GM23338 (cell line): Measurements from ENCODE around the gene LAMC2. TPM values are rescaled to one million over a fixed set of nuclear protein-coding genes. Genes with fewer than 3 reads are reported as not detected.

Experiments
- ATAC-seq: fragments of 200-7000 bp; cut with Tn5 transposase; 3 replicates; pipeline ENCODE4 v1.9.1; 2020
- DNase-seq: peaks from one replicate; pipeline ENCODE4 v3.0.0-alpha.2; 2015; ENCODE audit warnings: low spot score
- H2AFZ ChIP-seq: fragments of 200-600 bp; sonication (generic); 2 replicates; pipeline ENCODE4 v1.8.0; 2016; ENCODE audit warnings: antibody characterized with exemption, mild to moderate bottlenecking, moderate library complexity
- H3F3A ChIP-seq: fragments of 200-600 bp; sonication (generic); replicated peaks from 2 replicates; pipeline ENCODE4 v1.8.0; 2017; ENCODE audit warnings: antibody characterized with exemption, mixed run types, low read depth
- H3K27ac ChIP-seq: fragments of 200-600 bp; sonication (generic); 2 replicates; pipeline ENCODE4 v1.6.1; 2016; ENCODE audit warnings: low read depth
- H3K27me3 ChIP-seq: fragments of 200-600 bp; sonication (generic); 2 replicates; pipeline ENCODE4 v1.8.0; 2016; ENCODE audit warnings: mild to moderate bottlenecking, mixed run types, moderate library complexity; ENCODE audit not compliant: insufficient read depth
- H3K36me3 ChIP-seq: fragments of 200-600 bp; sonication (generic); 2 replicates; pipeline ENCODE4 v1.8.0; 2016; ENCODE audit warnings: mild to moderate bottlenecking; ENCODE audit not compliant: insufficient read depth
- H3K4me1 ChIP-seq: fragments of 200-600 bp; sonication (generic); 2 replicates; pipeline ENCODE4 v1.8.0; 2016; ENCODE audit warnings: mild to moderate bottlenecking, moderate library complexity; ENCODE audit not compliant: insufficient read depth
- H3K4me2 ChIP-seq: fragments of 200-600 bp; sonication (generic); 2 replicates; pipeline ENCODE4 v1.7.1; 2017; ENCODE audit warnings: mixed run types
- H3K4me3 ChIP-seq: fragments of 200-600 bp; sonication (generic); 2 replicates; pipeline ENCODE4 v1.6.1; 2016; ENCODE audit warnings: mixed run types
- H3K79me2 ChIP-seq: fragments of 200-600 bp; sonication (generic); replicated peaks from 2 replicates; pipeline ENCODE4 v1.8.0; 2017; ENCODE audit warnings: mild to moderate bottlenecking; ENCODE audit not compliant: insufficient read depth
- H3K9me2 ChIP-seq: fragments of 200-600 bp; sonication (generic); 2 replicates; pipeline ENCODE4 v1.8.0; 2017; ENCODE audit not compliant: insufficient read depth
- H4K20me1 ChIP-seq: fragments of 200-600 bp; sonication (generic); replicated peaks from 2 replicates; pipeline ENCODE4 v1.8.0; 2017; ENCODE audit warnings: mild to moderate bottlenecking; ENCODE audit not compliant: insufficient read depth
- H3K27ac Mint-ChIP-seq: 2 replicates; pipeline ENCODE4 v1.8.0; 2020; ENCODE audit warnings: inconsistent platforms, mild to moderate bottlenecking, moderate library complexity, mixed read lengths
- H3K27me3 Mint-ChIP-seq: 3 replicates; pipeline ENCODE4 v1.8.0; 2022; ENCODE audit warnings: low read depth, mild to moderate bottlenecking, moderate library complexity, mixed read lengths, inconsistent platforms; ENCODE audit not compliant: insufficient read depth, poor library complexity
- H3K36me3 Mint-ChIP-seq: 3 replicates; pipeline ENCODE4 v1.8.0; 2021; ENCODE audit warnings: low read depth, mild to moderate bottlenecking, inconsistent platforms, moderate library complexity, mixed read lengths
- H3K4me1 Mint-ChIP-seq: 3 replicates; pipeline ENCODE4 v1.8.0; 2020; ENCODE audit warnings: mild to moderate bottlenecking, inconsistent platforms, mixed read lengths
- H3K4me3 Mint-ChIP-seq: 3 replicates; pipeline ENCODE4 v1.8.0; 2021; ENCODE audit warnings: moderate library complexity, mild to moderate bottlenecking, inconsistent platforms, mixed read lengths
- H3K9me3 Mint-ChIP-seq: 3 replicates; pipeline ENCODE4 v1.8.0; 2020; ENCODE audit warnings: moderate library complexity, mild to moderate bottlenecking, inconsistent platforms, mixed read lengths
- CREB1 ChIP-seq: fragments of 250-450 bp; sonication (Bioruptor Pico); IDR thresholded peaks from 2 replicates; pipeline ENCODE4 v1.5.0; 2020; ENCODE audit warnings: low read depth, mild to moderate bottlenecking, moderate library complexity
- ETS1 ChIP-seq: IDR thresholded peaks from 2 replicates; pipeline ENCODE4 v1.6.1; 2016; ENCODE audit warnings: antibody characterized with exemption
- EZH2 ChIP-seq: fragments of 200-600 bp; sonication (generic); IDR thresholded peaks from one replicate; pipeline ENCODE4 v1.8.0; 2017; ENCODE audit warnings: antibody characterized with exemption, mild to moderate bottlenecking, low read depth; ENCODE audit not compliant: unreplicated experiment
- POLR2AphosphoS5 ChIP-seq: IDR thresholded peaks from 2 replicates; pipeline ENCODE4 v1.6.1; 2016; ENCODE audit warnings: antibody characterized with exemption, low read depth
- REST ChIP-seq: IDR thresholded peaks from one replicate; pipeline ENCODE4 v1.6.1; 2018; ENCODE audit warnings: antibody characterized with exemption; ENCODE audit not compliant: unreplicated experiment
- ZNF114 ChIP-seq: fragments of 250-450 bp; sonication (Bioruptor Pico); IDR thresholded peaks from 2 replicates; pipeline ENCODE4 v1.5.0; 2020; ENCODE audit warnings: mild to moderate bottlenecking, moderate library complexity
- ZNF462 ChIP-seq: fragments of 250-450 bp; sonication (Bioruptor Pico); IDR thresholded peaks from 2 replicates; pipeline ENCODE4 v1.5.0; 2020; ENCODE audit warnings: mild to moderate bottlenecking, moderate library complexity
- polyA plus RNA-seq: library from polyadenylated mRNA; unstranded; fragments of >200 nt; fragmentation: Nextera tagmentation; extraction: Ambion mirVana; gene quantifications from 2 replicates; pipeline ENCODE4 v1.2.1, GENCODE V29; 2016
- total RNA-seq: library from RNA; depleted of rRNA; stranded (reverse); fragments of >200 nt; shearing (Covaris generic); gene quantifications from 2 replicates; pipeline ENCODE4 v1.2.3, GENCODE V29; 2014
- TF ChIP-seq, protein P1 (sequence below), 2 experiments: fragments of 200-600 bp in 1 of 2; sonication (generic) in 1 of 2; conservative IDR thresholded peaks; 2 replicates each; pipeline versions ENCODE4 v1.5.1 to v1.6.1; 2016 to 2017; ENCODE audit warnings: antibody characterized with exemption in 2 of 2, low read depth in 2 of 2, mild to moderate bottlenecking in 2 of 2, moderate library complexity in 1 of 2

The LAMC2 gene
- total and polyA plus RNA-seq, 2 experiments from 2014 or later: 4.3 to 19.5 TPM

- no peaks in the 10 kb centered on the region for H4K20me1 ChIP-seq
- no peak overlapping the region; the same call in 1 of the 2 replicates for H2AFZ ChIP-seq
- no peak overlapping the region for H3K4me3 Mint-ChIP-seq
- H3K36me3 Mint-ChIP-seq: no peaks in the 10 kb centered on the region
- DNase-seq (no peak), ATAC-seq (no peak)
- H3K27me3 Mint-ChIP-seq: peaks cover 3% of the 10 kb centered on the region
- no peaks in the 10 kb centered on the region for H3K9me2 ChIP-seq
- no peaks in the 10 kb centered on the region for H3K4me1 Mint-ChIP-seq
- no peak overlapping the region for H3K27ac Mint-ChIP-seq
- H3K27me3 ChIP-seq: no peaks in the 10 kb centered on the region
- TF ChIP-seq ZNF114 (no peak), EZH2 (no peak), POLR2AphosphoS5 (no peak), CREB1 (CRISPR knock-in tag) (no peak), REST (no peak)
- TF ChIP-seq, protein P1, sequence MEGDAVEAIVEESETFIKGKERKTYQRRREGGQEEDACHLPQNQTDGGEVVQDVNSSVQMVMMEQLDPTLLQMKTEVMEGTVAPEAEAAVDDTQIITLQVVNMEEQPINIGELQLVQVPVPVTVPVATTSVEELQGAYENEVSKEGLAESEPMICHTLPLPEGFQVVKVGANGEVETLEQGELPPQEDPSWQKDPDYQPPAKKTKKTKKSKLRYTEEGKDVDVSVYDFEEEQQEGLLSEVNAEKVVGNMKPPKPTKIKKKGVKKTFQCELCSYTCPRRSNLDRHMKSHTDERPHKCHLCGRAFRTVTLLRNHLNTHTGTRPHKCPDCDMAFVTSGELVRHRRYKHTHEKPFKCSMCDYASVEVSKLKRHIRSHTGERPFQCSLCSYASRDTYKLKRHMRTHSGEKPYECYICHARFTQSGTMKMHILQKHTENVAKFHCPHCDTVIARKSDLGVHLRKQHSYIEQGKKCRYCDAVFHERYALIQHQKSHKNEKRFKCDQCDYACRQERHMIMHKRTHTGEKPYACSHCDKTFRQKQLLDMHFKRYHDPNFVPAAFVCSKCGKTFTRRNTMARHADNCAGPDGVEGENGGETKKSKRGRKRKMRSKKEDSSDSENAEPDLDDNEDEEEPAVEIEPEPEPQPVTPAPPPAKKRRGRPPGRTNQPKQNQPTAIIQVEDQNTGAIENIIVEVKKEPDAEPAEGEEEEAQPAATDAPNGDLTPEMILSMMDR (conservative IDR thresholded peaks at IDR 0.05; ENCODE audit: low read depth in 2 of 2): no peak
- H3K36me3 ChIP-seq: no peaks in the 10 kb centered on the region
- H3F3A ChIP-seq: no peaks in the 10 kb centered on the region
- no peaks in the 10 kb centered on the region for H3K9me3 Mint-ChIP-seq
- H3K4me1 ChIP-seq: no peaks in the 10 kb centered on the region
- H3K79me2 ChIP-seq: no peaks in the 10 kb centered on the region
- H3K4me3 ChIP-seq: no peak overlapping the region
- H3K27ac ChIP-seq: no peak overlapping the region
- H3K4me2 ChIP-seq: no peak overlapping the region
Observed at GRCh38 chr1:183209533-183210158, 23.6 kb downstream of the LAMC2 start.

DNA sequence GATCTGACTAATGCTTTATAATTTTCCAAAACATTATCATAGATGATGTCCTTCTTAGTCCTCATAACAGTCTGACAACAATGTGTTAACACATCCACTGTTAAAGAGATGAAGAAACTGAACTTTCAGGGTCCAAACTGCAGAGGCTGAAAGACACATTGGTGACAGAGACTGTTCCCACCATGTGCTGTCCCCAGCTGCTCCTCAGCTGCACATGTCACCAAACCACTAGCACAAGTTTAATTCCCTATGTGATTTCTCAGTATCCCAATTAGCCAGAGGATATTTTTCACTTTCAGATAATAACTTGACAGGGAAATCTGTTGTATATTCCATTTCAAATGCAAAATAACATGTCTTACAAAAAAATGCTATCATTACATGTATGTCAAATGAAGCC, 24.6 kb downstream of the LAMC2 start:
- Mint-ChIP-seq H3K27ac (no peak overlapping the region), H3K36me3 (no peaks in the 10 kb centered on the region), H3K4me1 (no peaks in the 10 kb centered on the region), H3K4me3 (no peak overlapping the region), H3K27me3 (peaks cover 3% of the 10 kb centered on the region), H3K9me3 (no peaks in the 10 kb centered on the region)
- ATAC-seq (no peak), DNase-seq (no peak)
- Histone ChIP-seq H3K9me2 (no peaks in the 10 kb centered on the region), H4K20me1 (no peaks in the 10 kb centered on the region), H3K27me3 (no peaks in the 10 kb centered on the region), H3K27ac (no peak overlapping the region), H2AFZ (no peak overlapping the region), H3K4me3 (no peak overlapping the region), H3K79me2 (no peaks in the 10 kb centered on the region), H3K4me2 (no peak overlapping the region), H3F3A (no peaks in the 10 kb centered on the region), H3K36me3 (no peaks in the 10 kb centered on the region), H3K4me1 (no peaks in the 10 kb centered on the region)
- TF ChIP-seq EZH2: no peak
- TF ChIP-seq ZNF462 (CRISPR knock-in tag): no peak
- no peak for TF ChIP-seq ETS1
